ENCODE data around the gene PHACTR3. TPM values are rescaled to one million over a fixed set of nuclear protein-coding genes. Genes with fewer than 3 reads are reported as not detected.
A peak's percentile ranks its signal among the peaks of the same experiment; 100 is the strongest.

PHACTR3 gene
- total RNA-seq, 1 experiment from 2014 or later: 0.10 TPM

- no peak for ATAC-seq
- CTCF ChIA-PET: no interaction called here
Observed at GRCh38 chr20:59845472-59845871, 241.1 kb downstream of the PHACTR3 start.

DNA sequence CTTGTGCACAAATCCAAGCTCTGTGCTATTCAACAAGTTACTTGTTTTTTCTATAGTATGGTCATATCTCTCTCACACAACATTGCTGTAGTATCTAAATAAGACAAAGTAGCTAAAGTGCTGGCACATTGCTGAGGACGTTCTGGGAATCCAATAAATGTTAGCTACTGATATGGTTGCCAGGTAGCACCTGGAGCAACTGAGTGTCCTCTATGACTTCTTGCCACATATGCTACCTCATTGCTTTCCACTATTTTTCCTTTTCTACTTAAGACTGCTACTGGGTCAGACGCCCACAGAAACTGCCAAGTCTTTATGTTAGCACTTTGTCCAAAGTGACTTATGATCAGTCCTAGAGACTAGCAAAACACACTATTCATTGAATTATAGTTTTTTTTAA, 243.8 kb downstream of the PHACTR3 start:
- intact Hi-C loops (cut with micrococcal nuclease; ENCODE audit: unreplicated experiment) (no loop called here), in situ Hi-C loops (cut with HindIII; ENCODE audit: low pct_unique_long_range_greater_than_20kb, low sequenced_read_pairs) (no loop called here)
- H3K4me1 ChIP-seq (ENCODE audit: control insufficient read depth, insufficient read depth, low read length): 0 out of 2 replicates have a peak, but pooled peaks cover 3% of the 10 kb centered on the region
- CTCF ChIA-PET: interaction anchor here (0.6 kb wide), 1 partner anchor 243 kb away, joined by 3 read pairs; no protein-coding TSS in a partner anchor
- H3K27me3 ChIP-seq (ENCODE audit: control insufficient read depth, insufficient read depth, low read length): no peaks in the 10 kb centered on the region
- DNase-seq (ENCODE audit: low read depth, low spot score) (no peak), ATAC-seq (no peak)
- H3K27ac ChIP-seq (ENCODE audit: low read length): no peak overlapping the region
- H3K4me3 ChIP-seq (ENCODE audit: low read depth in 2 of 2, low read length in 2 of 2): no peak overlapping the region
- BruUV-seq (replicated peaks): no TSS peak
- POLR2A ChIA-PET: no interaction called here
- H3K9me3 ChIP-seq (ENCODE audit: control insufficient read depth, insufficient read depth, low read depth, low read length): no peaks in the 10 kb centered on the region
- TF ChIP-seq, protein P1, sequence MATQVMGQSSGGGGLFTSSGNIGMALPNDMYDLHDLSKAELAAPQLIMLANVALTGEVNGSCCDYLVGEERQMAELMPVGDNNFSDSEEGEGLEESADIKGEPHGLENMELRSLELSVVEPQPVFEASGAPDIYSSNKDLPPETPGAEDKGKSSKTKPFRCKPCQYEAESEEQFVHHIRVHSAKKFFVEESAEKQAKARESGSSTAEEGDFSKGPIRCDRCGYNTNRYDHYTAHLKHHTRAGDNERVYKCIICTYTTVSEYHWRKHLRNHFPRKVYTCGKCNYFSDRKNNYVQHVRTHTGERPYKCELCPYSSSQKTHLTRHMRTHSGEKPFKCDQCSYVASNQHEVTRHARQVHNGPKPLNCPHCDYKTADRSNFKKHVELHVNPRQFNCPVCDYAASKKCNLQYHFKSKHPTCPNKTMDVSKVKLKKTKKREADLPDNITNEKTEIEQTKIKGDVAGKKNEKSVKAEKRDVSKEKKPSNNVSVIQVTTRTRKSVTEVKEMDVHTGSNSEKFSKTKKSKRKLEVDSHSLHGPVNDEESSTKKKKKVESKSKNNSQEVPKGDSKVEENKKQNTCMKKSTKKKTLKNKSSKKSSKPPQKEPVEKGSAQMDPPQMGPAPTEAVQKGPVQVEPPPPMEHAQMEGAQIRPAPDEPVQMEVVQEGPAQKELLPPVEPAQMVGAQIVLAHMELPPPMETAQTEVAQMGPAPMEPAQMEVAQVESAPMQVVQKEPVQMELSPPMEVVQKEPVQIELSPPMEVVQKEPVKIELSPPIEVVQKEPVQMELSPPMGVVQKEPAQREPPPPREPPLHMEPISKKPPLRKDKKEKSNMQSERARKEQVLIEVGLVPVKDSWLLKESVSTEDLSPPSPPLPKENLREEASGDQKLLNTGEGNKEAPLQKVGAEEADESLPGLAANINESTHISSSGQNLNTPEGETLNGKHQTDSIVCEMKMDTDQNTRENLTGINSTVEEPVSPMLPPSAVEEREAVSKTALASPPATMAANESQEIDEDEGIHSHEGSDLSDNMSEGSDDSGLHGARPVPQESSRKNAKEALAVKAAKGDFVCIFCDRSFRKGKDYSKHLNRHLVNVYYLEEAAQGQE (IDR thresholded peaks at IDR 0.05; ENCODE audit: insufficient read depth in 1 of 2, low read depth in 2 of 2, low read length in 1 of 2): no peak
- TF ChIP-seq, protein P2, sequence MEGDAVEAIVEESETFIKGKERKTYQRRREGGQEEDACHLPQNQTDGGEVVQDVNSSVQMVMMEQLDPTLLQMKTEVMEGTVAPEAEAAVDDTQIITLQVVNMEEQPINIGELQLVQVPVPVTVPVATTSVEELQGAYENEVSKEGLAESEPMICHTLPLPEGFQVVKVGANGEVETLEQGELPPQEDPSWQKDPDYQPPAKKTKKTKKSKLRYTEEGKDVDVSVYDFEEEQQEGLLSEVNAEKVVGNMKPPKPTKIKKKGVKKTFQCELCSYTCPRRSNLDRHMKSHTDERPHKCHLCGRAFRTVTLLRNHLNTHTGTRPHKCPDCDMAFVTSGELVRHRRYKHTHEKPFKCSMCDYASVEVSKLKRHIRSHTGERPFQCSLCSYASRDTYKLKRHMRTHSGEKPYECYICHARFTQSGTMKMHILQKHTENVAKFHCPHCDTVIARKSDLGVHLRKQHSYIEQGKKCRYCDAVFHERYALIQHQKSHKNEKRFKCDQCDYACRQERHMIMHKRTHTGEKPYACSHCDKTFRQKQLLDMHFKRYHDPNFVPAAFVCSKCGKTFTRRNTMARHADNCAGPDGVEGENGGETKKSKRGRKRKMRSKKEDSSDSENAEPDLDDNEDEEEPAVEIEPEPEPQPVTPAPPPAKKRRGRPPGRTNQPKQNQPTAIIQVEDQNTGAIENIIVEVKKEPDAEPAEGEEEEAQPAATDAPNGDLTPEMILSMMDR (IDR thresholded peaks at IDR 0.05): no peak
- TF ChIP-seq TCF7L2 (IDR thresholded peaks at IDR 0.05; ENCODE audit: low read depth, low read length): no peak
- peaks cover 6% of the 10 kb centered on the region; the same call in 1 of the 2 replicates for H3K36me3 ChIP-seq (ENCODE audit: control insufficient read depth, insufficient read depth, low read length)

More at GRCh38 chr20:59845472-59845871, 241.1 kb downstream of the PHACTR3 start:
- Histone ChIP-seq H3K9me3 (ENCODE audit: control insufficient read depth, insufficient read depth, low read depth, low read length) (no peaks in the 10 kb centered on the region), H3K4me3 (ENCODE audit: low read depth in 2 of 2, low read length in 2 of 2) (no peak overlapping the region), H3K27me3 (ENCODE audit: control insufficient read depth, insufficient read depth, low read length) (no peaks in the 10 kb centered on the region), H3K4me1 (ENCODE audit: control insufficient read depth, insufficient read depth, low read length) (0 out of 2 replicates have a peak, but pooled peaks cover 3% of the 10 kb centered on the region), H3K27ac (ENCODE audit: low read length) (no peak overlapping the region), H3K36me3 (ENCODE audit: control insufficient read depth, insufficient read depth, low read length) (peaks cover 4% of the 10 kb centered on the region; the same call in 1 of the 2 replicates)
- TF ChIP-seq POLR2AphosphoS5 (IDR thresholded peaks at IDR 0.05; ENCODE audit: low read depth, low read length): no peak
- no peak for TF ChIP-seq TCF7L2 (IDR thresholded peaks at IDR 0.05; ENCODE audit: low read depth, low read length)
- no peak for TF ChIP-seq SIN3A (IDR thresholded peaks at IDR 0.05; ENCODE audit: borderline replicate concordance, insufficient read depth, low read depth, low read length)
- TF ChIP-seq, protein P1 (IDR thresholded peaks at IDR 0.05; ENCODE audit: insufficient read depth in 1 of 2, low read depth in 2 of 2, low read length in 1 of 2): no peak
- TF ChIP-seq, protein P2 (IDR thresholded peaks at IDR 0.05): no peak
- POLR2A ChIA-PET: no interaction called here
- DNase-seq (ENCODE audit: low read depth, low spot score): peak; percentile 25
- in situ Hi-C loops (cut with HindIII; ENCODE audit: low pct_unique_long_range_greater_than_20kb, low sequenced_read_pairs) (no loop called here), intact Hi-C loops (cut with micrococcal nuclease; ENCODE audit: unreplicated experiment) (no loop called here)
- BruUV-seq (replicated peaks): no TSS peak
